GM12872 (cell line): ENCODE measurements around the gene PTPRH.

Source experiments
- TF ChIP-seq, protein P1 (sequence below): IDR thresholded peaks from 3 replicates; pipeline ENCODE4 v1.5.1; 2011; ENCODE audit warnings: low read depth, mild to moderate bottlenecking, low read length, moderate library complexity; ENCODE audit not compliant: insufficient read depth

Gene PTPRH

DNA sequence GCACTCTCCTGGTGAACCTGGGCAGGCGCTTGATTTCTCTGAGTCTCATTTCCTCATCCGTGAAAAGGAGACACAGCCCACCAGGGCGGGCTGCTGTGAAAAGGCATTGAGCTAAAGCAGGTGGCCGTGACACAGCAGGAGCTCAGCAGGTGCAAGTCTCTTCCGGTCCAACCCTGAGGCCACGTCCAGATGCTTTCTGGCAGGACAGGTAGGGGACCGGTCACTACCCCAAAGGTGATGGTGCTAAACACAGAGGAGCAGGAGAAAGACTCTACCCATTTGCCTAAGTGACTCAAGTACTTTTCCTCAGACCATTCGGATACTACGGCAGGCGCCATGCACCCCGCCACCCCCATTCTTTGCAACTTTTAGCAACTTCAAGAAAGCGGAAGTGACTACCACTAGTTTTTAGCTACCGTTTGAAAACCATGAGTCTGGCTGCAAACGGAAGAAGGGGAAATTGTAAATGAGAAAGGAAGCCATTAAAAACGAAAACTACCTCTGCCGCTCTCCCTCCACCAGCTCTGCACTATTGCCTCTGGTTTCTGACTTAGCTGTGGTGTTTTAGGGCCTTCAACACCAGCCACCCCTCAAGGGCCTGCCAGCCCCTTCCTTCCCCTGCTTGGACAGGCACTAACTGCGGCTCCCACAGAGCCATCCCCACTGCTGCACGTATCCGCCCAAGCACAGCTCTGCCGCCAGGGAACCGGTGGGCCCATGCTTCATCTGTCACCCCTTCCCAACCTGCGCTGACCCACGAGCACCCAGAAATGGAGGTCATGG is 44.7 kb upstream of the PTPRH start:
- TF ChIP-seq, protein P1, sequence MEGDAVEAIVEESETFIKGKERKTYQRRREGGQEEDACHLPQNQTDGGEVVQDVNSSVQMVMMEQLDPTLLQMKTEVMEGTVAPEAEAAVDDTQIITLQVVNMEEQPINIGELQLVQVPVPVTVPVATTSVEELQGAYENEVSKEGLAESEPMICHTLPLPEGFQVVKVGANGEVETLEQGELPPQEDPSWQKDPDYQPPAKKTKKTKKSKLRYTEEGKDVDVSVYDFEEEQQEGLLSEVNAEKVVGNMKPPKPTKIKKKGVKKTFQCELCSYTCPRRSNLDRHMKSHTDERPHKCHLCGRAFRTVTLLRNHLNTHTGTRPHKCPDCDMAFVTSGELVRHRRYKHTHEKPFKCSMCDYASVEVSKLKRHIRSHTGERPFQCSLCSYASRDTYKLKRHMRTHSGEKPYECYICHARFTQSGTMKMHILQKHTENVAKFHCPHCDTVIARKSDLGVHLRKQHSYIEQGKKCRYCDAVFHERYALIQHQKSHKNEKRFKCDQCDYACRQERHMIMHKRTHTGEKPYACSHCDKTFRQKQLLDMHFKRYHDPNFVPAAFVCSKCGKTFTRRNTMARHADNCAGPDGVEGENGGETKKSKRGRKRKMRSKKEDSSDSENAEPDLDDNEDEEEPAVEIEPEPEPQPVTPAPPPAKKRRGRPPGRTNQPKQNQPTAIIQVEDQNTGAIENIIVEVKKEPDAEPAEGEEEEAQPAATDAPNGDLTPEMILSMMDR, result 0 out of 3 replicates have a peak, but pooled peaks have one; percentile 3

DNA sequence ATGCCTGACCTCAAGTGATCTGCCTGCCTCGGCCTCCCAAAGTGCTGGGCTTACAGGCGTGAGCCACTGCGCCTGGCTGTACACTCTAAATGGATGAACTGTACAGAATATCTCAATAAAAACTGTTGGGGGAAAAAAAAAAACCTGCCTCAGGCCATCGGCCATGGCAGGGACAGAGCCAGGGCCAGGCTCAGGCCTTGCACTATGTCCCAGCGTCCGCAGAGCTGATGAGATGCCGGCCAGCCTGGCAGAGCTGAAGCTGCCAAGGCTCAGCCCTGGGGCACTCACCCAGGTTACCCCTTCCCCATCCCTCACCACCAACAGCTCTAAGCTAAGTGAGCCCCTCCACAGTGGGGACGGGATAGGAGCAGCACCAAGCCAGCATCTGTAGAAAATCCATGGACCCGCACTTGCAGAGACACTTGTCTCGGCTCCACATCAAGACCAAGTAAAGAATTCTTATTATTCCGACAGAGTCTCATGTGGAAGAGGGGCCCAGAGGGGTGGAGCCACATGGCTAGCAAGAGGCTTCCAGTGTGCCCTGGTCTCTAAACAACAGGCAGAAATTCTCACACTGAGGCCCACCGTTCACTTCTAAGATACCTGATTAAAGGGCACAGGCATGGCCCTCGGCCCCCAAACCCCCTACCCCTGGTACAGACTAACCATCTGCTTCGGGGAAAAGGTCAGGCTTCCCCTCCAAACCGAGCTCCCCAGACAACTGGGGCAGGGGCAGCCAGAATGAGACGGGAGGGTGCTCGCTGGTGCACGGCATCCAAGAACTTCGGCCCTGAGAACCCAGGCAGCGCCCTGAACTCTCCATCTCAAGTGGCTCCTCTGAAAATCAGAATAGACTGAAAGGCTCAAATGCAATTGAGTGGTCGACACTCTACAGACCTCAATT is 43.7 kb upstream of the PTPRH start:
- TF ChIP-seq, protein P1, result no peak

DNA sequence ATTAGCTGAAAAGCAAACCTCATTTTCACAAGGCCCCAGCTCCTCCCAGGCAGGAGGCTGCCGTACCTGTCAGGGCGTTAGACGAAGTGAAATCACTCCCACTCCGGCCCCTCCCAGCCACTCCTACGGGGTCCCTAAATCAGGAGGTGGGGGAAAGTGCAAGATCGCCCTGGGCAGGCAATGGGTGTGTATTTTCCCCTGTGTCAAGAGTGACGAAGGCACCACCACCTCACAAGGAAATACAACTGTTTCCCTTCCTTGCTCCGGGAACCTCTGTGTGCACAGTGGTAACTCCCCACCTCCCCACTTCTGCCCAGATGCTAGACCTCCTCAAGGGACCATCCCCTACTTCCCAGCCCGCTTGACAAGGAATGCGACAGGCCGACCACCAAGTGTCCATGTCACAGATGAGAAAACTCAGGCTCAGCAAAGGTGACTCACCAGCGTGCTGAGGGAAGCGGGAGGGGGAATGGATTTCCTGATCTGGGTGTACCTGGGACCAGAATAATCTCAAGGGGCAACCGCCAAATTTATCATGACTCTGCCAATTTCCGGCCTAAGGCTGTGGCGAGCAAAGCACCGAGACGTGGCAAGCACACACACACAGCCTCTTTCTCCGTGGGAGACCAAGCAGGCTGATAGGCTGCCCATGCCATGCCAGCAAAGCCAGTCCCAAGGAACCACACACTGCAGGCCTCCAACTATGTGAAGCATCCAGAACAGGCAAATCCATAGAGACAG is 42.2 kb upstream of the PTPRH start:
- TF ChIP-seq, protein P1, result no peak

DNA sequence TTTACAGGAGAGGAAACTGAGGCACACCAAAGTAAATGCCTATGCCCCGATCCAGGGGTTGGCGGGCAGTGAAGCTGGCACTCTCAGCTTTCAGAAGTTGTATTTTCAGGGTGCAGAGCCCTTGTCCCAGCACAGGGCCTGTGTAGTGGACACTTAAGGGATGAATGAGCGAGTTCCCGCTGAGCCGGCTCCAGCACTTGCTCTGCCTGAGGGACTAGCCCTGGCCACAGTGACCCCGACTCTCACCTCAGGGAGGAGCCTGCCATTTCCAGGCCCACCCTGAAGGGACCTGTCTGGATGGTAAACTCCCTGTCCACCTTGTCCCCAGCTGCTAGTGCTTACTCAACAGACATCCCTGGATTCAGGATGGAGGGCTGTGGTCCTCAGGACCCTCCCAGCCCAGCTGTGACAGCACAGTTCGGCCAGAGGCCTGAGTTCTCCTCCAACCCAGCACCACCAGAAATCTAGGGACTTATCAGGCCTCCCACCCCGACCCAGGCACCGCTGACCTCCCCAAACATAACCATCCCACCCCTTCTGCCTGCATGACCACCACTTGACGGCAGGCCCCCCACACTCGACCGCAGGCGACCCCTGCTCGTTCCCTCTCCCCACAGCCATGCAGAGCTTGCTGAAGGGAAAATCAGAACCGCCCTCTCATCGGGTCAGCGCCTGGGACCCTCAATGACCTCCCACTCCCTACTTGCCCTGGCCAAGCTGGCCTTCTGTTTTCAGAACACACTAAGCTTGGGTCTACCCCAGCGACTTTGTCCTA is 41.1 kb upstream of the PTPRH start:
- TF ChIP-seq, protein P1, result no peak

DNA sequence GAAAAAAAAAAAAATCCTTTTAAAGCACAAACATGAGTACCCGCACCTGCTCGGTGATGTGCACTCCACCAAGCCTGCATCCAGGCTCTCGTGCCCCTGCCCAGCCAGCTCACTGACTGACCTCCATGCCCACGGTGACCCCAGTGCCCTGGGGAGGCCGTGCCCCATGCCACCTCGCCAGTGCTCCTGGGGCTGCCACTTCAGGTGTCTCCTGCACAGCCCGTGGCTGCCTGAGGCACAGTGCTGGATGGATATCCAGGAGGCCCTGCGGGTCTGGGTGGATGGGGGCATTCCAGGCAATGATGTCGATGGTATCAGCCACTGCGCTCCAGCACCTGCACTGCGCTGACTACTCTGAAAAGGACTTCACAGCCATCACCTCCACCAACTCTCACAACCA is 40.5 kb upstream of the PTPRH start:
- TF ChIP-seq, protein P1, result no peak

DNA sequence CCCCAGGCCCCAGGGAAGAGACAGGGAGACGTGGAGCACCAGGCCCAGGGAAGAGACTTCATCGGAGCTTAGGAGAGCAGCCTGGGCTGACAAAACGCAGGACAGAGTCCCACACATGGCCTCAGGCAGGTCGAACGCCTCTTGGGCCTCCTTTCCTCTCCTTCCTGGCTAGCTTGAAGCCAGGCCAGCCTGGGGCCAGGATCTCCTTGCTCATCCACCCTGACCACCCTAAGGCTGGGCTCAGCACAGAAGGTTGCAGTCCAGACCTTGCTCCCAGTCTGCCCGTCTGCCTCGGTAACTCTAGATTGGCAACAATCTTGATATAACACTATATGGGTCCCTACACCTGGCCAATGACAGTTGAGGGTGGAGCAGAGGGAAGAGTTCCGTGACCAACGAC is 39.4 kb upstream of the PTPRH start:
- TF ChIP-seq, protein P1, result no peak
